HEK293 (cell line): ENCODE data around the gene RAD54L.

Experiments used
- CTCF ChIA-PET: fragments of 350-600 bp; formaldehyde crosslinking; extraction: SDS; loops from one replicate; lab custom pipeline; 2021; ENCODE audit warnings: antibody characterized with exemption; lab: Yijun Ruan, JAX
- POLR2A ChIA-PET: fragments of 300-600 bp; formaldehyde crosslinking; extraction: SDS; loops from one replicate; lab custom pipeline; 2020; ENCODE audit warnings: antibody characterized with exemption, inconsistent platforms; lab: Yijun Ruan, JAX
- H3K27ac ChIP-seq: fragments of 200-500 bp; sonication (Bioruptor generic); 2 replicates; pipeline ENCODE4 v1.5.1; 2014; ENCODE audit warnings: low read depth, low read length, control low read depth, inconsistent platforms; ENCODE audit errors: extremely low read depth
- H3K36me3 ChIP-seq, 2 experiments: fragments of 200-500 bp in 1 of 2; sonication (Bioruptor generic) in 1 of 2; 1 replicate in 1 of 2; 2 replicates in 1 of 2; pipeline ENCODE4 v1.5.1; 2014 to 2017; ENCODE audit warnings: inconsistent platforms in 2 of 2, low read length in 2 of 2; ENCODE audit not compliant: control insufficient read depth in 2 of 2, insufficient read depth in 1 of 2
- H3K4me1 ChIP-seq: fragments of 200-500 bp; sonication (Bioruptor generic); 2 replicates; pipeline ENCODE4 v1.5.1; 2014; ENCODE audit warnings: mild to moderate bottlenecking, low read length, inconsistent platforms; ENCODE audit not compliant: control insufficient read depth, insufficient read depth
- H3K4me3 ChIP-seq: 2 replicates; pipeline ENCODE4 v1.5.1; 2011; ENCODE audit warnings: low read depth, mild to moderate bottlenecking, control low read depth, low read length, moderate library complexity
- H3K9me3 ChIP-seq: fragments of 200-500 bp; sonication (Bioruptor generic); 2 replicates; pipeline ENCODE4 v1.5.1; 2014; ENCODE audit warnings: low read depth, low read length, inconsistent platforms; ENCODE audit not compliant: control insufficient read depth, insufficient read depth
- OSR2 ChIP-seq: fragments of 450-650 bp; formaldehyde crosslinking; IDR thresholded peaks from 2 replicates; pipeline ENCODE4 v1.5.1; 2016; ENCODE audit warnings: missing biosample characterization, missing genetic modification characterization
- PATZ1 ChIP-seq: fragments of 450-650 bp; formaldehyde crosslinking; IDR thresholded peaks from 2 replicates; pipeline ENCODE4 v1.5.1; 2016; ENCODE audit warnings: missing biosample characterization, missing genetic modification characterization
- PBX3 ChIP-seq: sonication (generic); formaldehyde crosslinking; IDR thresholded peaks from 2 replicates; pipeline ENCODE4 v1.8.1; 2022; ENCODE audit warnings: mild to moderate bottlenecking, moderate library complexity, missing genetic modification reagents
- PRDM4 ChIP-seq: fragments of 450-650 bp; formaldehyde crosslinking; IDR thresholded peaks from 2 replicates; pipeline ENCODE4 v1.5.1; 2017; ENCODE audit warnings: missing biosample characterization, missing genetic modification characterization
- REPIN1 ChIP-seq: fragments of 450-650 bp; formaldehyde crosslinking; IDR thresholded peaks from 2 replicates; pipeline ENCODE4 v1.5.1; 2017; ENCODE audit warnings: missing biosample characterization, missing genetic modification characterization, low read depth
- YY2 ChIP-seq: fragments of 450-650 bp; formaldehyde crosslinking; IDR thresholded peaks from 2 replicates; pipeline ENCODE4 v1.5.1; 2016; ENCODE audit warnings: missing biosample characterization, missing genetic modification characterization
- ZNF138 ChIP-seq: fragments of 450-650 bp; formaldehyde crosslinking; IDR thresholded peaks from 2 replicates; pipeline ENCODE4 v1.5.1; 2016; ENCODE audit warnings: missing biosample characterization, missing genetic modification characterization, borderline replicate concordance
- ZNF16 ChIP-seq: fragments of 450-650 bp; formaldehyde crosslinking; IDR thresholded peaks from 2 replicates; pipeline ENCODE4 v1.5.1; 2016; ENCODE audit warnings: low read depth, missing biosample characterization, missing genetic modification characterization
- ZNF239 ChIP-seq: fragments of 450-650 bp; formaldehyde crosslinking; IDR thresholded peaks from 2 replicates; pipeline ENCODE4 v1.5.1; 2016; ENCODE audit warnings: missing biosample characterization, missing genetic modification characterization
- ZNF37A ChIP-seq: fragments of 450-650 bp; IDR thresholded peaks from 2 replicates; pipeline ENCODE4 v1.5.1; 2018; ENCODE audit warnings: missing biosample characterization, missing genetic modification characterization
- TF ChIP-seq, protein P1 (sequence below): fragments of 450-650 bp; formaldehyde crosslinking; IDR thresholded peaks from 2 replicates; pipeline ENCODE4 v1.5.1; 2016; ENCODE audit warnings: missing biosample characterization, missing genetic modification characterization
- TF ChIP-seq, protein P2 (sequence below): fragments of 450-650 bp; formaldehyde crosslinking; IDR thresholded peaks from 2 replicates; pipeline ENCODE4 v1.5.1; 2017; ENCODE audit warnings: missing biosample characterization, missing genetic modification characterization

The RAD54L gene

GRCh38 chr1:46303038-46303871 lies 55.7 kb downstream of the RAD54L start, which contains the start of the genes LRRC41 and UQCRH (continued):
- peak; percentile 67; the same call in 1 of the 2 replicates for TF ChIP-seq PBX3 (CRISPR knock-in tag)
- TF ChIP-seq, protein P1, sequence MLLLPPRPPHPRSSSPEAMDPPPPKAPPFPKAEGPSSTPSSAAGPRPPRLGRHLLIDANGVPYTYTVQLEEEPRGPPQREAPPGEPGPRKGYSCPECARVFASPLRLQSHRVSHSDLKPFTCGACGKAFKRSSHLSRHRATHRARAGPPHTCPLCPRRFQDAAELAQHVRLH: peak; percentile 68
- TF ChIP-seq ZNF16 (tag by site-specific recombination): no peak
- TF ChIP-seq OSR2 (tag by site-specific recombination): no peak
- no peak for TF ChIP-seq REPIN1 (tag by site-specific recombination)
- TF ChIP-seq, protein P2, sequence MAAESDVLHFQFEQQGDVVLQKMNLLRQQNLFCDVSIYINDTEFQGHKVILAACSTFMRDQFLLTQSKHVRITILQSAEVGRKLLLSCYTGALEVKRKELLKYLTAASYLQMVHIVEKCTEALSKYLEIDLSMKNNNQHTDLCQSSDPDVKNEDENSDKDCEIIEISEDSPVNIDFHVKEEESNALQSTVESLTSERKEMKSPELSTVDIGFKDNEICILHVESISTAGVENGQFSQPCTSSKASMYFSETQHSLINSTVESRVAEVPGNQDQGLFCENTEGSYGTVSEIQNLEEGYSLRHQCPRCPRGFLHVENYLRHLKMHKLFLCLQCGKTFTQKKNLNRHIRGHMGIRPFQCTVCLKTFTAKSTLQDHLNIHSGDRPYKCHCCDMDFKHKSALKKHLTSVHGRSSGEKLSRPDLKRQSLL (tag by site-specific recombination): no peak; the same call in none of the 2 replicates
- no peak for TF ChIP-seq ZNF138 (tag by site-specific recombination)
- TF ChIP-seq ZNF239 (tag by site-specific recombination): no peak
- peak; percentile 98 for TF ChIP-seq YY2 (tag by site-specific recombination)
- no peak for TF ChIP-seq ZNF37A (tag by site-specific recombination)
- TF ChIP-seq, all 188 proteins: peak for 55

DNA sequence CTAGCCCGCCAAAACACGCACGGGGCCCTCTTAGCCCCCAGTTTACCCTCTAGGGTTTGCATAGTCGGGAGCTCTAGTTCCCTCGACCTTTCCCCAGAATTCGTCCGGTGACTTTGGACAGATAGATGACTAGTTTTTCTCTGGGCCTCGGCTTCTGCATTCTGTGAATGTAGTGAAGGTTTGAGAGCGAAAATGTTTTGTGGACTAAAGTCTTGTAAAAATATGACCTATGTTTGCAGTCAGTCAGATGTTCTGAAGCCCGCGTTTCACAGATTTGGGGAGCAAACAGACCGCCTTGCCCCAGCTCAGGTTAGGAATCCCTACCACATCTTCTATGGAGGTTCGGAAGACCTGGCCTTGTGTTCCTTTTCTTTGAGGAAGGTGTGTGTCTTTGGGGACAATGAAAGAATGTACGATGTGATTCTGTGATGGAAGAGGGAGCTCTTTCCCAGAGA lies 56.3 kb downstream of the RAD54L start:
- TF ChIP-seq PATZ1 (tag by site-specific recombination): 0 out of 2 replicates have a peak, but pooled peaks have one; percentile 4
- TF ChIP-seq PRDM4 (tag by site-specific recombination): no peak
- TF ChIP-seq, protein P2 (tag by site-specific recombination): 0 out of 2 replicates have a peak, but pooled peaks have one; percentile 49
- Histone ChIP-seq H3K27ac (peak overlapping the region; percentile 99), H3K4me3 (peak overlapping the region; percentile 88), H3K36me3 (peaks cover 0 to 34% of the 10 kb centered on the region in 2 experiments; a peak in 2 of 3 replicates), H3K4me1 (no peaks in the 10 kb centered on the region), H3K9me3 (no peaks in the 10 kb centered on the region)
- CTCF ChIA-PET: interaction anchor here (0.6 to 1.9 kb wide), 7 partner anchors 25 to 172 kb away, joined by 3 to 12 read pairs (median 4); partner anchors contain the start of gene NSUN4
- POLR2A ChIA-PET: interaction anchor here (0.9 to 2.5 kb wide), 8 partner anchors 10 to 56 kb away, joined by 3 to 24 read pairs (median 6); partner anchors contain the start of genes NSUN4 and RAD54L
